GM10847 (cell line): ENCODE data around the gene HDAC9.

Experiments used
- POLR2A ChIP-seq: IDR thresholded peaks from 2 replicates; pipeline ENCODE4 v1.6.1; 2011; ENCODE audit not compliant: insufficient read length; ENCODE audit errors: extremely low read depth

HDAC9 gene

DNA sequence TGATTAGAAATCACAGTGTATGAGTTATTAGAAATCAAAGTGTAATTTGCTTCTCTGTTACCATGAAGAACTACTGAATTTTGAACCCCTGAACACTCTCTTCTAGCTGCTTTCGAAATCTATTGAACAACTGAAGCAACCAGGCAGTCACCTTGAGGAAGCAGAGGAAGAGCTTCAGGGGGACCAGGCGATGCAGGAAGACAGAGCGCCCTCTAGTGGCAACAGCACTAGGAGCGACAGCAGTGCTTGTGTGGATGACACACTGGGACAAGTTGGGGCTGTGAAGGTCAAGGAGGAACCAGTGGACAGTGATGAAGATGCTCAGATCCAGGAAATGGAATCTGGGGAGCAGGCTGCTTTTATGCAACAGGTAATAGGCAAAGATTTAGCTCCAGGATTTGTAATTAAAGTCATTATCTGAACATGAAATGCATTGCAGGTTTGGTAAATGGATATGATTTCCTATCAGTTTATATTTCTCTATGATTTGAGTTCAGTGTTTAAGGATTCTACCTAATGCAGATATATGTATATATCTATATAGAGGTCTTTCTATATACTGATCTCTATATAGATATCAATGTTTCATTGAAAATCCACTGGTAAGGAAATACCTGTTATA lies 170.7 kb downstream of the HDAC9 start:
- no peak for TF ChIP-seq POLR2A

- TF ChIP-seq POLR2A: no peak
Measured at GRCh38 chr7:18667466-18667865, 171.9 kb downstream of the HDAC9 start.

- TF ChIP-seq POLR2A: no peak
Measured at GRCh38 chr7:18671176-18671575, 175.6 kb downstream of the HDAC9 start.

- no peak for TF ChIP-seq POLR2A
Measured at GRCh38 chr7:18675579-18675978, 180.0 kb downstream of the HDAC9 start.

GRCh38 chr7:18679261-18679660 lies 183.7 kb downstream of the HDAC9 start:
- no peak for TF ChIP-seq POLR2A

- no peak for TF ChIP-seq POLR2A
Measured at GRCh38 chr7:18680576-18680975, 185.0 kb downstream of the HDAC9 start.

GRCh38 chr7:18684916-18685315 lies 189.4 kb downstream of the HDAC9 start:
- TF ChIP-seq POLR2A: no peak

- TF ChIP-seq POLR2A: no peak
Measured at GRCh38 chr7:18685971-18686370, 190.4 kb downstream of the HDAC9 start.

DNA sequence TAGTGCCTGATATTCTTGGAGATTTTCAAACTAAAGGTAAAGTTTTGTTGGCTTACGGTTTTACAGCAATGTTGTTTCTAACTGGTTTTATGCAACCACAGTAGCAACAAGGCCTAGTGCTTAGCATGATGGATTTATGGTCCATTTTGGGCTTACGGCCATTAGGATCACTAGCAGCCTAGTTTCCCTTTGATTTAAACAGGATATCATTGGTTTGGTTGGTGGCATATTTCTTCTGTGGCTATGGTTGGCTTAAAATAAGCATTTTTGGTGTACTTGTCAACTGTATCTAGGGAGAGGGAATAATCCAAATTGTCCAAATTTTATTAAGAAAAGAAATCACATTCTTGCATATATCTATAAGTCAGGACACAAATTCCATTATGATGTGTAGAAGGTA lies 194.0 kb downstream of the HDAC9 start:
- TF ChIP-seq POLR2A: no peak

- no peak for TF ChIP-seq POLR2A
Measured at GRCh38 chr7:18693406-18693805, 197.9 kb downstream of the HDAC9 start.

GRCh38 chr7:18693816-18694215 lies 198.3 kb downstream of the HDAC9 start:
- no peak for TF ChIP-seq POLR2A

- no peak for TF ChIP-seq POLR2A
Measured at GRCh38 chr7:18694484-18694883, 198.9 kb downstream of the HDAC9 start.

GRCh38 chr7:18694911-18695310 lies 199.4 kb downstream of the HDAC9 start:
- TF ChIP-seq POLR2A: no peak

GRCh38 chr7:18698258-18698734 lies 202.7 kb downstream of the HDAC9 start:
- no peak for TF ChIP-seq POLR2A

GRCh38 chr7:18700147-18700546 lies 204.6 kb downstream of the HDAC9 start:
- no peak for TF ChIP-seq POLR2A

DNA sequence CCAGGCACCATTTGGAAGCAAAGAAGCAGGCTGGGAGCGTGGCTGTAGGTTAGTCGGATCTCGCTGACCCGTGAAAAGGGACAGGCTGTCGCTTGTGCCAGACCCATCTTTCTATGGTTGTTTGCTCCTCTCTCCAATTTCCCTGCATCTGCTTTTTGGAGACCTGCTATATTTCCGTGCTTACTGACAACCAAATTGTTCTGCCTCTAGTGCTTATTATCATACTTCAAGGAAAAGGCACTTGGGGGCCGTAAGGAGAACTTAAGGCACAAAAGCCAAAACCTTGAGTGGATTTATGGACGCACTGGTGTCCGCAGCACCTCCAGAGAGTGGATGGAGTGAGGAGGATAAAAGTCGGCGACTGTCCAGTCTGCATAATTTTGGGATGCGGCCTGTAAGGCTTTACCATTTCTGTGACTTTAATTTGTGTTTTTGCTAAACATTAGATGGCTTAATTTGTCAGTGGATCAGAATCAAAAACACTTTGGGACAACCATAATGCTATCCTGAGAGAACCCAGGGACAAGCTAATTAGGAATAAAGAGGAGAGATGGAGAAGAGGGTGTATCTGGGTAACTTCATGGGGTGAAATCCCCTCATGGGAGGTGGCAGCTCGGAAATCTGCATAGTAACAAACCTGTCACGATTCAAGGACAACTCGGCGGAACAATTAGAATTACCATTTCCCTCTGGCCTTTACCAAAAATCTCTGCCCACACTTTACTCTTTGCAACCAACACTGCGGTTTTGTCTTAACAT lies 206.7 kb downstream of the HDAC9 start:
- TF ChIP-seq POLR2A: no peak

GRCh38 chr7:18703685-18704084 lies 208.1 kb downstream of the HDAC9 start:
- no peak for TF ChIP-seq POLR2A
